Panc1 (cell line): ENCODE data around the gene CORO1C.

Experiments used
- POLR2AphosphoS5 ChIP-seq: IDR thresholded peaks from 2 replicates; pipeline ENCODE4 v1.6.1; 2012; ENCODE audit warnings: mild to moderate bottlenecking, low read depth, low read length, moderate library complexity
- TF ChIP-seq, protein P1 (sequence below): fragments of 450-650 bp; IDR thresholded peaks from 2 replicates; pipeline ENCODE4 v1.5.1; 2017; ENCODE audit warnings: mild to moderate bottlenecking

DNA sequence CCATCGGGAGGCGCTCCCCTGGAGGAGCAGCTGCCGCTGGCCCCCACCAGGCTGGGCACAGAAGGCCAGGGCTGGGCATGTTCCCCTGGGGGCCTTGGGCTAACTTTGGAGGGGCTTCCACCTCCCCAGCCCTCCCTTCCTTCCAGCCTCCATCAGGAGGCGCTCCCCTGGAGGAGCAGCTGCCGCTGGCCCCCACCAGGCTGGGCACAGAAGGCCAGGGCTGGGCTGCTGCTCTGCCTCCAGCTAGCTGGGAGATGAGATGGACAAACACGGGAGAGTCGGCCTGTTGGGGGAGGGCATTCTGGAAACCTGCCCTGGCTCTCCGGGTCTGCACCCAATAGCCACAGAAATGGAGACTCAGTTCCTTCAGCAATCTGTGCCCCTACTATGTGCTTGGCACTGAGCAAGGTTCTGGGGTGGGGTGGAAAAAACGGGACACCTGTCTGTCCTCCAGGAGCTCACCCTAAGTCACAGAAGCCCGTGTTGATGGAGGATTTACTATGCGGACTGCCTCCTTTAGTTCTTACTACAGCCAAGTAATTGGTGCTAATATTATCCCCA lies 39.0 kb upstream of the CORO1C start:
- TF ChIP-seq, protein P1, sequence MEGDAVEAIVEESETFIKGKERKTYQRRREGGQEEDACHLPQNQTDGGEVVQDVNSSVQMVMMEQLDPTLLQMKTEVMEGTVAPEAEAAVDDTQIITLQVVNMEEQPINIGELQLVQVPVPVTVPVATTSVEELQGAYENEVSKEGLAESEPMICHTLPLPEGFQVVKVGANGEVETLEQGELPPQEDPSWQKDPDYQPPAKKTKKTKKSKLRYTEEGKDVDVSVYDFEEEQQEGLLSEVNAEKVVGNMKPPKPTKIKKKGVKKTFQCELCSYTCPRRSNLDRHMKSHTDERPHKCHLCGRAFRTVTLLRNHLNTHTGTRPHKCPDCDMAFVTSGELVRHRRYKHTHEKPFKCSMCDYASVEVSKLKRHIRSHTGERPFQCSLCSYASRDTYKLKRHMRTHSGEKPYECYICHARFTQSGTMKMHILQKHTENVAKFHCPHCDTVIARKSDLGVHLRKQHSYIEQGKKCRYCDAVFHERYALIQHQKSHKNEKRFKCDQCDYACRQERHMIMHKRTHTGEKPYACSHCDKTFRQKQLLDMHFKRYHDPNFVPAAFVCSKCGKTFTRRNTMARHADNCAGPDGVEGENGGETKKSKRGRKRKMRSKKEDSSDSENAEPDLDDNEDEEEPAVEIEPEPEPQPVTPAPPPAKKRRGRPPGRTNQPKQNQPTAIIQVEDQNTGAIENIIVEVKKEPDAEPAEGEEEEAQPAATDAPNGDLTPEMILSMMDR, result no peak
- no peak for TF ChIP-seq POLR2AphosphoS5
